OCI-LY1 (cell line): ENCODE results near the gene SLC2A4RG.

Experiments used
- EZH2 ChIP-seq: fragments of 200-600 bp; sonication (generic), shearing (Covaris generic); IDR thresholded peaks from 2 replicates; pipeline ENCODE4 v1.8.0; 2017; ENCODE audit warnings: borderline replicate concordance, mixed run types, mild to moderate bottlenecking, antibody characterized with exemption, low read length, moderate library complexity, mixed read lengths
- TF ChIP-seq, protein P1 (sequence below): fragments of 200-600 bp; sonication (generic), shearing (Covaris generic); IDR thresholded peaks from 2 replicates; pipeline ENCODE4 v1.5.1; 2017; ENCODE audit warnings: mild to moderate bottlenecking, antibody characterized with exemption, low read length, moderate library complexity, mixed read lengths

GRCh38 chr20:63743210-63743970 lies 3.8 kb downstream of the SLC2A4RG start:
- TF ChIP-seq EZH2 = no peak
- TF ChIP-seq, protein P1, sequence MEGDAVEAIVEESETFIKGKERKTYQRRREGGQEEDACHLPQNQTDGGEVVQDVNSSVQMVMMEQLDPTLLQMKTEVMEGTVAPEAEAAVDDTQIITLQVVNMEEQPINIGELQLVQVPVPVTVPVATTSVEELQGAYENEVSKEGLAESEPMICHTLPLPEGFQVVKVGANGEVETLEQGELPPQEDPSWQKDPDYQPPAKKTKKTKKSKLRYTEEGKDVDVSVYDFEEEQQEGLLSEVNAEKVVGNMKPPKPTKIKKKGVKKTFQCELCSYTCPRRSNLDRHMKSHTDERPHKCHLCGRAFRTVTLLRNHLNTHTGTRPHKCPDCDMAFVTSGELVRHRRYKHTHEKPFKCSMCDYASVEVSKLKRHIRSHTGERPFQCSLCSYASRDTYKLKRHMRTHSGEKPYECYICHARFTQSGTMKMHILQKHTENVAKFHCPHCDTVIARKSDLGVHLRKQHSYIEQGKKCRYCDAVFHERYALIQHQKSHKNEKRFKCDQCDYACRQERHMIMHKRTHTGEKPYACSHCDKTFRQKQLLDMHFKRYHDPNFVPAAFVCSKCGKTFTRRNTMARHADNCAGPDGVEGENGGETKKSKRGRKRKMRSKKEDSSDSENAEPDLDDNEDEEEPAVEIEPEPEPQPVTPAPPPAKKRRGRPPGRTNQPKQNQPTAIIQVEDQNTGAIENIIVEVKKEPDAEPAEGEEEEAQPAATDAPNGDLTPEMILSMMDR = no peak
